Bronchial epithelial cell (primary cell): Measurements from ENCODE around the gene ZCCHC14. TPM values are rescaled to one million over a fixed set of nuclear protein-coding genes. Genes with fewer than 3 reads are reported as not detected.

Experiments used
- DNase-seq: peaks from one replicate; pipeline ENCODE4 v3.0.0-alpha.2; 2010; ENCODE audit warnings: low read depth
- FAIRE-seq: peaks from 2 replicates; lab custom pipeline; 2011; peaks lifted over from hg19 to GRCh38; lab: Jason Lieb, UNC
- H3K27me3 ChIP-seq: 2 replicates; pipeline ENCODE4 v1.5.1; 2011; ENCODE audit warnings: low read length; ENCODE audit not compliant: control insufficient read depth, insufficient read depth
- H3K36me3 ChIP-seq: 2 replicates; pipeline ENCODE4 v1.5.1; 2011; ENCODE audit warnings: low read length; ENCODE audit not compliant: control insufficient read depth, insufficient read depth
- H3K4me3 ChIP-seq: 2 replicates; pipeline ENCODE4 v1.5.1; 2011; ENCODE audit warnings: mild to moderate bottlenecking, low read depth, low read length, control low read depth
- CTCF ChIP-seq: IDR thresholded peaks from 2 replicates; pipeline ENCODE4 v1.5.1; 2011; ENCODE audit warnings: mild to moderate bottlenecking, moderate library complexity, low read length, control low read depth, inconsistent platforms; ENCODE audit not compliant: insufficient read depth, severe bottlenecking
- total RNA-seq: library from RNA; depleted of rRNA; stranded (reverse); fragments of >200 nt; gene quantifications from 2 replicates; pipeline ENCODE4 v1.2.1, GENCODE V29; 2014

Gene ZCCHC14
- total RNA-seq = 2.9 and 4.2 TPM in 2 replicates

GRCh38 chr16:87492721-87493607 is at the start of gene ZCCHC14:
Gene ZCCHC14, minus strand, starts transcription at chr16:87493024. Its CDS starts 786 bp downstream, at chr16:87492238.
- DNase-seq (peak; percentile 88), FAIRE-seq (no peak)
- Histone ChIP-seq H3K4me3 (peak within 1 kb of the TSS; percentile 48), H3K36me3 (no peaks in the 10 kb centered on the region), H3K27me3 (no peaks in the 10 kb centered on the region)
- TF ChIP-seq CTCF = no peak

DNA sequence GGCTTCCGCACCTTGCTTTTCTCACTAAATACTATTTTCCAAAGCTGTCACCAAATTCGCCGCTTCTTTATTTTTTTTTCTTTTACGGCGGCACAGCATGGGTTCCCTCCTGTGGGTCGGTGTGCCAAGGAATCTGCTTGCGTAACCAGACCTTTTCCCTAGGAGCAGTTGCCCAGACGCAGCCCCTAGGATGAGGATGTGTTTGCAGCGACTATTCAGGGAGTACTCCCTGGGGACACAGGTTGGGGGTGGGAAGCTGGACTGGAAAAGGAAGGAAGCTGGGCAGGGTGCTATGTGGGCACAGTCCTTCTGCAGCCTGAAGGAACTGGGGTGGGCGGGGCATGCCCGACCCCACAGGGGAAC is 49.0 kb upstream of the ZCCHC14 start:
- H3K27me3 ChIP-seq = peaks cover 5% of the 10 kb centered on the region
- FAIRE-seq (no peak), DNase-seq (no peak)
- no peaks in the 10 kb centered on the region for H3K36me3 ChIP-seq
- TF ChIP-seq CTCF = no peak
- no peak overlapping the region for H3K4me3 ChIP-seq

DNA sequence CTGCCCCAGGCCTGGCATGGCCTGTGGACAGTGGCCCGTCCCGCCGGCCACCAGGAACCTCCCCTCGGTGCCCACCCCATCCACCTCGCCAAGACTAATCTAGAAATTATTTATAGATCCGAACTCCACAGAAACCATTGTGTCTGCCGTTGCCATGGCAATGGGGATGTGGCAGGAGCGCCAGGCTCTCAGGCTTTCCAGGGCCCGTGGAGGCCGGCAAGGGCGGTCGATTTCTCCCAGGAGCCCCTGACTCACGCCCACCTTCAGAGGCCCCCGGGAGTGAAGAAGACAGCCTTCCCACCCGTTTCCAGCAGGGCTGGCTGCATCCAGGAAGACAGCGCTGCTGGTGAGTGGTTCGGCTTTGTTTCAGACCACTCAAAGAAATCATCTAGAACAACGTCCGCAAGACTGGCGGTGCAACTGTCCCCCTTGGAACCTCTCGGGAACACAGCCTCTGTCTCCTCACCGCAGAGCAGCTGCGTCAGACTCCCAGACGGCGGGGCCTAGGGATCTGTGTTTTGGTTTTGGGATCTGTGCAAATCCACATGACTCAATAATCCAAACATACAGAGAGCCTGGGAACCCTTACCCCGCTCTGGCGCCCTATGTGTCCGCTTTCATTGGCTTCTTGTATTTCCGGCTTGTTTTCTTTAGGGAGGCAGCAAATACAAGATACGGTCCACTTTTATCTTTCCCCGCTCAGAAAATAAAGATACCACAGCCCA is 48.5 kb upstream of the ZCCHC14 start:
- peaks cover 5% of the 10 kb centered on the region for H3K27me3 ChIP-seq
- DNase-seq (peak; percentile 13), FAIRE-seq (no peak)
- H3K4me3 ChIP-seq = no peak overlapping the region
- H3K36me3 ChIP-seq = no peaks in the 10 kb centered on the region
- no peak for TF ChIP-seq CTCF

DNA sequence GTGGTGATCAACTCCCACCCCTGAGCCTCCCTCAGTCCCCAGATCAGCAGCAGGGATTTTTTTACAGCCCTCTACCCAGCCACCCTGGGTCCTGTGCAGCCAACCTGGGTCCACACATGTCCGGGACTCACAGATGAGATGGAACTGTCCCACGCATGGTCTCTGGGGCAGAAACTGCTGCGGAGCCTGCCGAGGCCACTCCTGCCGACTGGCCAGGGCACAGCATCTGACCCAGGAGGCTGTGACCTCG is 48.0 kb upstream of the ZCCHC14 start:
- FAIRE-seq (no peak), DNase-seq (no peak)
- peaks cover 5% of the 10 kb centered on the region for H3K27me3 ChIP-seq
- TF ChIP-seq CTCF = no peak
- no peak overlapping the region for H3K4me3 ChIP-seq
- H3K36me3 ChIP-seq = no peaks in the 10 kb centered on the region

GRCh38 chr16:87540072-87540896 is 47.5 kb upstream of the ZCCHC14 start:
- H3K36me3 ChIP-seq = no peaks in the 10 kb centered on the region
- TF ChIP-seq CTCF = no peak
- H3K27me3 ChIP-seq = peaks cover 5% of the 10 kb centered on the region
- DNase-seq (no peak), FAIRE-seq (no peak)
- H3K4me3 ChIP-seq = no peak overlapping the region
